H9 (cell line): ENCODE results near the gene CHSY3. TPM values are rescaled to one million over a fixed set of nuclear protein-coding genes. Genes with fewer than 3 reads are reported as not detected.
A peak's percentile ranks its signal among the peaks of the same experiment; 100 is the strongest.

Experiments used
- DNase-seq: peaks from one replicate; pipeline ENCODE4 v3.0.0-alpha.2; 2017
- H2AFZ ChIP-seq: one replicate; pipeline ENCODE4 v1.6.1; 2013; ENCODE audit warnings: mild to moderate bottlenecking, low read length, control low read depth, moderate library complexity
- H2AK5ac ChIP-seq: 2 replicates; pipeline ENCODE4 v1.6.1; 2013; ENCODE audit warnings: low read length, control low read depth, mixed read lengths; ENCODE audit not compliant: insufficient read length
- H2BK120ac ChIP-seq: one replicate; pipeline ENCODE4 v1.6.1; 2013; ENCODE audit warnings: low read depth, mild to moderate bottlenecking, low read length, control low read depth, inconsistent platforms; ENCODE audit not compliant: poor library complexity, severe bottlenecking
- H2BK12ac ChIP-seq: 2 replicates; pipeline ENCODE4 v1.6.1; 2013; ENCODE audit warnings: low read length, control low read depth, mixed read lengths, low read depth; ENCODE audit not compliant: insufficient read length
- H2BK15ac ChIP-seq: 2 replicates; pipeline ENCODE4 v1.6.1; 2013; ENCODE audit warnings: low read depth, low read length, control low read depth
- H2BK20ac ChIP-seq: one replicate; pipeline ENCODE4 v1.6.1; 2013; ENCODE audit warnings: low read depth, mild to moderate bottlenecking, low read length, control low read depth, inconsistent platforms; ENCODE audit not compliant: poor library complexity, severe bottlenecking
- H2BK5ac ChIP-seq: 2 replicates; pipeline ENCODE4 v1.6.1; 2013; ENCODE audit warnings: low read length, control low read depth, mixed read lengths; ENCODE audit not compliant: insufficient read length
- H3K14ac ChIP-seq: 2 replicates; pipeline ENCODE4 v1.6.1; 2013; ENCODE audit warnings: low read length, control low read depth; ENCODE audit not compliant: insufficient read depth
- H3K18ac ChIP-seq: 2 replicates; pipeline ENCODE4 v1.6.1; 2013; ENCODE audit warnings: low read depth, mild to moderate bottlenecking, mixed read lengths, low read length, control low read depth; ENCODE audit not compliant: insufficient read length
- H3K23ac ChIP-seq: 2 replicates; pipeline ENCODE4 v1.6.1; 2013; ENCODE audit warnings: low read length, control low read depth, mixed read lengths, low read depth; ENCODE audit not compliant: insufficient read length
- H3K23me2 ChIP-seq: 2 replicates; pipeline ENCODE4 v1.6.1; 2013; ENCODE audit warnings: low read depth, mild to moderate bottlenecking, mixed read lengths, low read length, control low read depth; ENCODE audit not compliant: insufficient read length, poor library complexity, severe bottlenecking
- H3K27ac ChIP-seq: 2 replicates; pipeline ENCODE4 v1.5.1; 2013; ENCODE audit warnings: low read length, control low read depth, mixed read lengths, low read depth; ENCODE audit not compliant: insufficient read length
- H3K27me3 ChIP-seq: 2 replicates; pipeline ENCODE4 v1.6.1; 2013; ENCODE audit warnings: low read length, control low read depth, inconsistent platforms; ENCODE audit not compliant: insufficient read depth
- H3K4ac ChIP-seq: 2 replicates; pipeline ENCODE4 v1.6.1; 2013; ENCODE audit warnings: low read depth, mild to moderate bottlenecking, control low read depth, inconsistent platforms, low read length, moderate library complexity
- H3K4me1 ChIP-seq: 2 replicates; pipeline ENCODE4 v1.6.1; 2013; ENCODE audit warnings: low read length, control low read depth, inconsistent platforms; ENCODE audit not compliant: insufficient read depth
- H3K4me2 ChIP-seq: 2 replicates; pipeline ENCODE4 v1.6.1; 2013; ENCODE audit warnings: low read length, control low read depth, mixed read lengths; ENCODE audit not compliant: insufficient read length, insufficient read depth
- H3K56ac ChIP-seq: 2 replicates; pipeline ENCODE4 v1.6.1; 2013; ENCODE audit warnings: low read depth, mild to moderate bottlenecking, mixed read lengths, low read length, control low read depth; ENCODE audit not compliant: insufficient read length
- H3K79me1 ChIP-seq: 2 replicates; pipeline ENCODE4 v1.6.1; 2013; ENCODE audit warnings: low read depth, mild to moderate bottlenecking, moderate library complexity, low read length, control low read depth, inconsistent platforms; ENCODE audit not compliant: insufficient read depth, poor library complexity, severe bottlenecking
- H3K79me2 ChIP-seq: 2 replicates; pipeline ENCODE4 v1.6.1; 2013; ENCODE audit warnings: low read length, control low read depth, inconsistent platforms; ENCODE audit not compliant: insufficient read depth
- H3K9ac ChIP-seq: 2 replicates; pipeline ENCODE4 v1.6.1; 2013; ENCODE audit warnings: low read length, control low read depth, mixed read lengths; ENCODE audit not compliant: insufficient read length; ENCODE audit errors: extremely low read depth
- H3K9me3 ChIP-seq: one replicate; pipeline ENCODE4 v1.6.1; 2013; ENCODE audit warnings: low read depth, low read length, inconsistent platforms; ENCODE audit not compliant: control insufficient read depth
- H3T11ph ChIP-seq: one replicate; pipeline ENCODE4 v1.6.1; 2013; ENCODE audit warnings: mild to moderate bottlenecking, low read length, control low read depth, inconsistent platforms
- H4K20me1 ChIP-seq: one replicate; pipeline ENCODE4 v1.6.1; 2013; ENCODE audit not compliant: control insufficient read depth, insufficient read length, insufficient read depth
- H4K5ac ChIP-seq: 2 replicates; pipeline ENCODE4 v1.6.1; 2013; ENCODE audit warnings: low read depth, mild to moderate bottlenecking, mixed read lengths, low read length, control low read depth; ENCODE audit not compliant: insufficient read length
- H4K8ac ChIP-seq: replicated peaks from 2 replicates; pipeline ENCODE4 v1.6.1; 2013; ENCODE audit warnings: low read length, control low read depth, mixed read lengths, low read depth; ENCODE audit not compliant: insufficient read length
- H4K91ac ChIP-seq: 2 replicates; pipeline ENCODE4 v1.6.1; 2013; ENCODE audit warnings: low read depth, mild to moderate bottlenecking, moderate library complexity, mixed read lengths, low read length, control low read depth; ENCODE audit not compliant: insufficient read length
- H3K27ac Mint-ChIP-seq, 3 experiments: 2 replicates in 2 of 3; 3 replicates in 1 of 3; pipeline ENCODE4 v1.8.0; 2020 to 2021; ENCODE audit warnings: mixed read lengths in 3 of 3, mild to moderate bottlenecking in 1 of 3, moderate library complexity in 1 of 3
- H3K27me3 Mint-ChIP-seq: 2 replicates; pipeline ENCODE4 v1.8.0; 2021; ENCODE audit warnings: low read depth, mild to moderate bottlenecking, moderate library complexity, mixed read lengths
- H3K36me3 Mint-ChIP-seq, 3 experiments: 2 replicates in 2 of 3; 3 replicates in 1 of 3; pipeline ENCODE4 v1.8.0; 2020 to 2021; ENCODE audit warnings: low read depth in 3 of 3, mixed read lengths in 3 of 3; ENCODE audit not compliant: insufficient read depth in 1 of 3
- H3K4me1 Mint-ChIP-seq, 2 experiments: 2 replicates each; pipeline ENCODE4 v1.8.0; 2020; ENCODE audit warnings: mixed read lengths in 2 of 2
- H3K4me3 Mint-ChIP-seq, 2 experiments: 2 replicates in 1 of 2; 3 replicates in 1 of 2; pipeline ENCODE4 v1.8.0; 2020 to 2021; ENCODE audit warnings: mild to moderate bottlenecking in 2 of 2, mixed read lengths in 2 of 2, moderate library complexity in 1 of 2
- H3K9me3 Mint-ChIP-seq, 2 experiments: 2 replicates in 1 of 2; 3 replicates in 1 of 2; pipeline ENCODE4 v1.8.0; 2020; ENCODE audit warnings: mild to moderate bottlenecking in 2 of 2, mixed read lengths in 2 of 2, moderate library complexity in 1 of 2
- WGBS: extraction: QIAGEN DNeasy Blood & Tissue Kit; methylation state at CpG from one replicate; pipeline ENCODE4 v1.1.7; 2013; ENCODE audit warnings: missing lambda C conversion rate, low lambda C conversion rate, mixed read lengths; ENCODE audit not compliant: insufficient read length; ENCODE audit errors: extremely low coverage; 5-methylcytosine and 5-hydroxymethylcytosine counted together
- total RNA-seq: library from RNA; stranded (reverse); gene quantifications from 2 replicates; pipeline ENCODE4 v1.2.1, GENCODE V29; 2021
- TF ChIP-seq, protein P1 (sequence below): fragments of 200-600 bp; sonication (generic); conservative IDR thresholded peaks from 3 replicates; pipeline ENCODE4 v1.8.0; 2021; ENCODE audit warnings: antibody characterized with exemption, mild to moderate bottlenecking

Gene CHSY3
- total RNA-seq, 1 experiment from 2014 or later, result 0.37 TPM

DNA sequence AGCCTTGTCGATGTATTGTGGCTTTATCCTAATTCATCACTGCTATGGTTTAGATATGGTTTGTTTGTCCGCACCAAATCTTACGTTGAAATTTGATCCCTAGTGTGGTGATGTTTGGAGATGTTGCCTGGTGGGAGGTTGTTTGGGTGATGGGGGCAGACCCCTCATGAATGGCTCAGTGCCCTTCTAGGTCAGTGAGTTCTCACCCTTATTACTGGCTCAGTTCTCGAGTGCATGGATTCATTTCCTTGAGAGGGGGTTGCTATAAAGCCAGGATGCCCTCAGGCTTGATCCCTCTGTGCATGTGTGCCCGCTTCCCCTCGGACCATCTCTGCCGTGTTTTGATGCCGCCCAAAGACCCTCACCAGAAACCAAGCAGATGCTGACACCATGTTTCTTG, 114.4 kb downstream of the CHSY3 start:
- Histone ChIP-seq H4K8ac (no peak overlapping the region), H3K14ac (no peak overlapping the region), H2BK120ac (no peak overlapping the region), H4K91ac (no peak overlapping the region), H3K9me3 (no peaks in the 10 kb centered on the region), H3K4ac (no peak overlapping the region), H3K23me2 (no peaks in the 10 kb centered on the region), H3K9ac (no peak overlapping the region), H3K56ac (no peak overlapping the region), H2AFZ (no peak overlapping the region), H3K18ac (peak overlapping the region; percentile 27), H4K20me1 (no peaks in the 10 kb centered on the region), H2BK20ac (no peak overlapping the region), H3T11ph (no peak overlapping the region), H2BK5ac (no peak overlapping the region), H3K27ac (no peak overlapping the region), H4K5ac (no peak overlapping the region), H3K79me1 (no peaks in the 10 kb centered on the region), H3K79me2 (no peaks in the 10 kb centered on the region), H3K27me3 (no peaks in the 10 kb centered on the region), H2BK15ac (no peak overlapping the region), H3K4me1 (no peaks in the 10 kb centered on the region), H3K4me2 (no peak overlapping the region), H2AK5ac (no peak overlapping the region), H3K23ac (no peak overlapping the region), H2BK12ac (no peak overlapping the region)
- no CpG with 5 or more reads among the region's 8 CpGs for WGBS
- DNase-seq, result no peak
- TF ChIP-seq, protein P1, sequence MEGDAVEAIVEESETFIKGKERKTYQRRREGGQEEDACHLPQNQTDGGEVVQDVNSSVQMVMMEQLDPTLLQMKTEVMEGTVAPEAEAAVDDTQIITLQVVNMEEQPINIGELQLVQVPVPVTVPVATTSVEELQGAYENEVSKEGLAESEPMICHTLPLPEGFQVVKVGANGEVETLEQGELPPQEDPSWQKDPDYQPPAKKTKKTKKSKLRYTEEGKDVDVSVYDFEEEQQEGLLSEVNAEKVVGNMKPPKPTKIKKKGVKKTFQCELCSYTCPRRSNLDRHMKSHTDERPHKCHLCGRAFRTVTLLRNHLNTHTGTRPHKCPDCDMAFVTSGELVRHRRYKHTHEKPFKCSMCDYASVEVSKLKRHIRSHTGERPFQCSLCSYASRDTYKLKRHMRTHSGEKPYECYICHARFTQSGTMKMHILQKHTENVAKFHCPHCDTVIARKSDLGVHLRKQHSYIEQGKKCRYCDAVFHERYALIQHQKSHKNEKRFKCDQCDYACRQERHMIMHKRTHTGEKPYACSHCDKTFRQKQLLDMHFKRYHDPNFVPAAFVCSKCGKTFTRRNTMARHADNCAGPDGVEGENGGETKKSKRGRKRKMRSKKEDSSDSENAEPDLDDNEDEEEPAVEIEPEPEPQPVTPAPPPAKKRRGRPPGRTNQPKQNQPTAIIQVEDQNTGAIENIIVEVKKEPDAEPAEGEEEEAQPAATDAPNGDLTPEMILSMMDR, result no peak
- H3K27me3 Mint-ChIP-seq, result no peaks in the 10 kb centered on the region
- no peak overlapping the region; a peak in 2 of 7 replicates for H3K27ac Mint-ChIP-seq
- H3K36me3 Mint-ChIP-seq, result peaks cover 0 to 6% (median 0%) of the 10 kb centered on the region in 3 experiments; a peak in 2 of 7 replicates
- peaks cover 6 to 7% of the 10 kb centered on the region in 2 experiments; a peak in 4 of 5 replicates for H3K9me3 Mint-ChIP-seq
- H3K4me1 Mint-ChIP-seq, result peaks cover 4 to 9% of the 10 kb centered on the region in 2 experiments; a peak in 2 of 4 replicates
- H3K4me3 Mint-ChIP-seq, result no peak overlapping the region
